Measurements from ENCODE around the gene GTF2H4.

DNA sequence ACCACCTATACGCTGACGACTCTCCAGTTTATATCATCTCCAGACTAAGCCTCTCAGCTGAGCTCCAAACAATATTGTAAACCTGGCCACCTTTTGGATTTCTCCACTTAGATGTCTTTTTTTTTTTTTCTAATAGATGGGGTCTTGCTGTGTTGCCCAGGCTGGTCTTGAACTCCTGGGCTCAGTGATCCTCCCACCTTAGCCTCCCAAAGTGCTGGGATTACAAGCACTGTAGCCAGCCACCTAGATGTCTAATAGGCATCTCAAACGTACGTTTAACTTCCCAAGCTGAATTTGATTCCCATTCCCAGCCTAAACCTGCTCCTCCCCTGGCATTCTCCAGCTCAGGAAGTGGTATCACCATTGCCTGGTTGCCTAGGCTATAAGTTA lies 18.5 kb upstream of the GTF2H4 start:
- TF ChIP-seq, protein P1, sequence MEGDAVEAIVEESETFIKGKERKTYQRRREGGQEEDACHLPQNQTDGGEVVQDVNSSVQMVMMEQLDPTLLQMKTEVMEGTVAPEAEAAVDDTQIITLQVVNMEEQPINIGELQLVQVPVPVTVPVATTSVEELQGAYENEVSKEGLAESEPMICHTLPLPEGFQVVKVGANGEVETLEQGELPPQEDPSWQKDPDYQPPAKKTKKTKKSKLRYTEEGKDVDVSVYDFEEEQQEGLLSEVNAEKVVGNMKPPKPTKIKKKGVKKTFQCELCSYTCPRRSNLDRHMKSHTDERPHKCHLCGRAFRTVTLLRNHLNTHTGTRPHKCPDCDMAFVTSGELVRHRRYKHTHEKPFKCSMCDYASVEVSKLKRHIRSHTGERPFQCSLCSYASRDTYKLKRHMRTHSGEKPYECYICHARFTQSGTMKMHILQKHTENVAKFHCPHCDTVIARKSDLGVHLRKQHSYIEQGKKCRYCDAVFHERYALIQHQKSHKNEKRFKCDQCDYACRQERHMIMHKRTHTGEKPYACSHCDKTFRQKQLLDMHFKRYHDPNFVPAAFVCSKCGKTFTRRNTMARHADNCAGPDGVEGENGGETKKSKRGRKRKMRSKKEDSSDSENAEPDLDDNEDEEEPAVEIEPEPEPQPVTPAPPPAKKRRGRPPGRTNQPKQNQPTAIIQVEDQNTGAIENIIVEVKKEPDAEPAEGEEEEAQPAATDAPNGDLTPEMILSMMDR (IDR thresholded peaks at IDR 0.05), result no peak
- TF ChIP-seq POLR2AphosphoS5 (IDR thresholded peaks at IDR 0.05), result no peak
